Activated CD4-positive, alpha-beta T cell treated with anti-CD3 and anti-CD28 coated beads for 48 hours (primary cell): ENCODE measurements around the gene PCDH15.

Source experiments
- DNase-seq: peaks from one replicate; pipeline ENCODE4 v3.0.0-alpha.2; 2020

The PCDH15 gene

GRCh38 chr10:54108961-54109360, 692.1 kb downstream of the PCDH15 start:
- DNase-seq = no peak

DNA sequence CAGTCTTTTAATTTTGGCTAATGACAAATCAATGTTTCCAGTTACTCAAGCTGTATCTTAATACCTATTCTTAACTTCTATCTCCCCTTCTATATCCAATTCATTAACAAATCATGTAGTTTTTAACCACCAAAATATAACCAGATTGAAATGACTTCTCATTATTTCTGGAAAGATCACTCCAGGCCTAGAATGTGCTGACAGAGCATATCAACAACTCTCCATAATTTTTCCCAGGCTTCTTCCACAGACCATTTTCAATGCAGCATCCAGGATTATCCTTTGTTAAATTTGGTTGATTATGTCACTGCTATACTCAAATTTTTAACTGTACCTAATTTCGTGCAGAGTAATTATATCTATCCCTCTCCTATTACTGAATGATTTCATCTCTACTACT, 704.1 kb downstream of the PCDH15 start:
- no peak for DNase-seq

GRCh38 chr10:54094321-54094720, 706.7 kb downstream of the PCDH15 start:
- no peak for DNase-seq

DNA sequence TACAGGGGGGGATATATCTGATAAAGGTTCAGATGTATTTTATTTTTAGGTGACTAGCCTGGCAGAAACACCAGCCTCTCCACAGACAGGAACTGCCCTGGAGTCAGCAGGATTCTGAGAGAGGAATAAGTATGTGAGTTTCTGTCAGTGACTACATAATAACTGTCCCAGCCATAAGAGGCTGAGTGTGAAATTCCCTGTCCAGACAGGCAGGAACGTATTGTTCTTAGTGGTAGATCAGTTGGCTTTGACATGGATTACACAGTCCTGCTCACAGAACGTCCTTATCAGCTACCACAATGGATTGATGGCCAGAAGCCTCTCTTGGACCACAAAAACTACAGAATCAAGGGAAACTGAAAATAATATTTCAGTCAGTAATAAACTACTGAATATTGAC, 709.8 kb downstream of the PCDH15 start:
- DNase-seq = no peak

DNA sequence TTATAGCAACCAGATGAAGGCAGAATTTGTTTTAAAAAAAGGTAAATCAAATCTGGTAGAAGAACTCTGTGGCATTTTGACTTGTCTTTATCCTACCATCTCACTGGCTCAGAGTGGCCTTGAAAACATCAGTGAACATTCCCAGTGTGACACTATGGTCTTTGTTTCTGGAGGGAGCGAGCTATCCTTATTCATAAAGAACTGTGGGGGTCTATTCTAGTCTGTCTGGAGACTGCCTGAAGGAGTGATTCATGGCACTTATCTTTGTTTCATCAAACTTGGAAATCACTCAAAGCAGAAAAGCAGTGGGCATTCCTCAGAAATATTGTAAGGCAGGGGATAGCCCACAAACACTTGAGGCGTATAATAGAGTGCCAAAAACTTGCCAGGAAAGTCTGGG, 719.1 kb downstream of the PCDH15 start:
- no peak for DNase-seq

- no peak for DNase-seq
Measured at GRCh38 chr10:54067361-54067760, 733.7 kb downstream of the PCDH15 start.

DNA sequence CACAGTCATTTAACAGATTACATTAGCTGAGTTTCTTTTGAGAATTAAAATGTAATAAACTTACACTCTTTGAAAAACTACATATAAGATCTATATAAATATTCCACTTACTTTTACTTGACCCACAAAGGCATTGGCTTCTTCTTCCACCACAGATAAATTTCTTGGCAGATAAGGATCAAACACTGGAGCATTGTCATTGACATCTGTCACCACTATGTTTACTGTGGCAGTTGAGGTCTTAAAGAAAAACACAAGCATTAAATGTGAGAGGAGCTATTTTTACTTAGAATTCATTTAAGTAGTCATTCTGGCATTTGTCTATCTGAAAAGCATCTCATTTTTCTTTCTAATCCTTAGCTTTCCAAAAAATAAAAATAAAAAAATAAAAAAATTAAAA, 734.4 kb downstream of the PCDH15 start:
- DNase-seq = no peak

DNA sequence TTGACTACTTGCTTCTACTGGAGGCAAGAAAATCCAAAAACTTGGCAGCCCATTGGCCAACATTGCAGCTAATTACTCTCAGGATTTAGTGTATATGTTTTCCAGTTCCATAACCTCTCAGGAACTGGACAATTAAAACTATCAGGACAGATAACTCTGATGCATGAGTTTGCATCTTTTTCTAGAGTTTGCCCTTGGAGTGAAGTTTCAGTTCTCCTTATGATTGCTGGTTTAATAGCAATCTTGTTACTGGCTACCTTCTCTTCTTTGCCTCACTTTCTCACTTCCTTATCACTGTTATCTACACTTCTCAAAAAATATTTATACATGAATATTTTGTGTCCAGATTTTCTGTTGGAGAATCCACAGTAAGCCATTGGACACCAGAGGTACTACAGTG, 735.9 kb downstream of the PCDH15 start:
- DNase-seq = no peak

DNA sequence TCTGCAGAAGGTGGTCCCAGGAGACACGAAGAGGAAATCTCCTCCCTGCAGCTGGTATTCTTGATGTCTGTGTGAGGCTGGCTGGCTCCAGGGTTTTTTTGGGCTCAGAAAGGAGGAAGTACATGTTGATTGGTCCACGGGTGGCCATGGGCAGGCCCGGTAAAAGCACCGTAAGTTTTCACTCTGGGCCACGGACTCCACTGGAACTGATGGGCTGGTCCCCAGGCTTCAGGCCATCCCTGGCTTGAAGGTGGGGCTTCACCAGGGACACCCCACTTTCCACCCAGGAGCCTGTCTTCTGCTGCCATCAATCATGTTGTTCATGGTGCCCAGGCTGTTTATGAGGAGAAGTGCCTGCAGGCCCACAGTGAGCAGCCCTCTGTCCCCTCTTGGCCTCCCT, 736.8 kb downstream of the PCDH15 start:
- DNase-seq = no peak

- no peak for DNase-seq
Measured at GRCh38 chr10:54063514-54063913, 737.5 kb downstream of the PCDH15 start.

DNA sequence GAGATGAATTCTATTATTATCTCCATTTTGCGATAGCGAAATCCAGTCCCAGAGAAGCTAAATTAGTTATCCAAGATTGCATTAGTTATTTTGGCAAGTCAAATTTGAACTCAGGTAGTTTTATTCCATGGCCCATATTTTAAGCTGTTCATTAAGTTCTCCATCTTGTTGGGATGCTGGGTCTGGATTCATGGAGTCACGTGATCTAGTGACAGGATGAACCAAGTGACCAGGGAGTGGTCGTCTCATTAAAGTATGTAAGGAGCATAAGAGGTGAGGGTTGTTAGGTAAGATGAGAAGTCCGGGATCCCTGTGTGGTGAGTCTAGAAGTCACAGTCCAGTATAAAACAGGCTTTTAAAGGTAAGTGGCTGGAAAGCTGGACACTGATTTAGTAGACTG, 740.5 kb downstream of the PCDH15 start:
- no peak for DNase-seq

DNA sequence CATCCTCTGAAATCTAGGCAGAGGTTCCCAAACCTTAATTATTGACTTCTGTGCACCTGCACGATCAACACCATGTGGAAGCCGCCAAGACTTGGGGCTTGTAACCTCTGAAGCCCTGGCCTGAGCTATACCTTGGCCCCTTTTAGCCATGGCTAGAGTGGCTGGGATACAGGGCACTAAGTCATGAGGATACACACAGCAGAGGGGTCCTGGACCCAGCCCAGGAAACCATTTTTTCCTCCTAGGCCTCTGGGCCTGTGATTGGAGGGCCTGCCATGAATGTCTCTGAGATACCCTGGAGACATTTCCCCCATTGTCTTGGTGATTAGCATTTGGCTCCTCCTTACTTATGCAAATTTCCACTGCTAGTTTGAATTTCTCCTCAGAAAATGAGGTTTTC, 743.7 kb downstream of the PCDH15 start:
- no peak for DNase-seq

DNA sequence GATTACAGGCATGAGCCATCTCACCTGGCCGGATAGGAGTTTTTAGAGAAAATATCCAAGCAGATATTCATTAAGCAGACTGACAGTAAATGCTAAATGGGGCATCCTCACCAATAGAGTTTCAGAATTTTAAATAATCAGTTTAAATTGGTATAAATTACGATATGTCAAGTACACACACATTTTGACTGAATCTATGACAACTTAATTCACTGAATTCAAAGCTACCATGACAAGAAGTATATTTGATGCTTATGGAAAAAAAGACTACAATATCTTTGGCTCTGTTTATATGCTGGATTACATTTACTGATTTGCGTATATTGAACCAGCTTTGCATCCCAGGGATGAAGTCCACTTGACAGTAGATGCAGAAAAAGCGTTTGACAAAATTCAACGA, 774.7 kb downstream of the PCDH15 start:
- DNase-seq = no peak

- no peak for DNase-seq
Measured at GRCh38 chr10:54011117-54011516, 789.9 kb downstream of the PCDH15 start.

DNA sequence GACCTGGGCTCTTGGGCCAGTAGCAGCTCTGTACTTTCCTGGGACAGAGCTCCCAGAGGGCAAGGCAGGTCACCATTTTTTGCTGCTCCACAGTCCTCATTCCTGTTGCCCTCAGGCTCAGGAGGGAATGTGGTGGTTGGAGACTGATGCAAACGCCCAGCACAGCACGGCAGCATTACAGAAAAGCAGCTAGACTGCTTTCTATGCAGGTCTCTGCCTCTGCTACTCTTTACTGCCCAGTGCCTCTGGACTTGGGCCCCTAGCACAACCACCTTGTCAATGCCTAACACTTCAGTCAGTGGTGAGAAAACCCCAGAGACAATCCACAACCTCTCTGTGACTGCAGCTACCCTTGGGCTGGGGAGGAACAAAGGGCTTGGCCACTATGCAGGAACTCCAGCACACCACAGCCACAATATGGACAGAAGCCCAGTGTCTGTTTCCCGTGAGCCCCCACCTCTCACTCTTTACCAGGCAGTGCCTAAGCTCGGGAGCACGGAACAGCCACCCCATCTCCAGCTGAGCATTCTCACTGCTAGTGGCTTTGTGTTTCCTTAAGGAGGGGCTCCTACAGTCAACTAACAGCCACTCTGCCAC, 790.6 kb downstream of the PCDH15 start:
- DNase-seq = no peak

- no peak for DNase-seq
Measured at GRCh38 chr10:54009672-54010071, 791.4 kb downstream of the PCDH15 start.

GRCh38 chr10:54002077-54002476, 799.0 kb downstream of the PCDH15 start:
- no peak for DNase-seq

DNA sequence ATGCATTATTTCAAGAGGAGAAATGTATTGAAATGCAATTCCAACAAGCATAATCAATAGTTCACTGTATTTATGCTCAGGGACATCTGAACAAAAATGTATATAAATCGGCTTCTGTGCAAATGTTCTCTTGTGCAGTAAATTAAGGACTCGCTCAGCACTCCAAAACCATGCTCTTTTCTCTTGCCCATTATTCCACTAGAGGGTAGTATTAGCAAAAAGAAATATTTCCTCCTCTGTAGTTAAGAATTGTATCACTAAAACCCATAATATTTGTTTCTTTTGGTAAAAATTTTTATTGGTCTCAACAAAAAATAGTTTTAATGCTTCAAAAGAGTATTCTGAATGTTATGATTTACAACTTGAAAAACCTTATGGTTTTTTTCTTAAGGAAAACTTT, 803.1 kb downstream of the PCDH15 start:
- no peak for DNase-seq

DNA sequence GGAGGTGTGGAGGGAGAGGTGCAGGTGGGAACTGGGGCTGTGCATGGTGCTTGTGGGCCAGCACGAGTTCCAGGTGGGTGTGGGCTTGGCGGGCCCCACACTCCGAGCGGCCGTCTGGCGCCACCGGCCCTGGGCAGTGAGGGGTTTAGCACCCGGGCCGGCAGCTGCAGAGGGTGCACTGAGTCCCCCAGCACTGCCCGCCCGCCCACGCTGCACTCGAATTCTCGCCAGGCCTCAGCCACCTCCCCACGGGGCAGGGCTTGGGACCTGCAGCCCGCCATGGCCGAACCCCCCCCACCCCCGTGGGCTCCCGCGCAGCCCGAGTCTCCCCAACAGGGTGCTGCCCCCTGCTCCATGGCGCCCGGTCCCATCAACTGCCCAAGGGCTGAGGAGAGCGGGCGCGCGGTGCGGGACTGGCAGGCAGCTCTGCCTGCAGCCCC, 810.2 kb downstream of the PCDH15 start:
- no peak for DNase-seq

- no peak for DNase-seq
Measured at GRCh38 chr10:53983431-53983830, 817.6 kb downstream of the PCDH15 start.

DNA sequence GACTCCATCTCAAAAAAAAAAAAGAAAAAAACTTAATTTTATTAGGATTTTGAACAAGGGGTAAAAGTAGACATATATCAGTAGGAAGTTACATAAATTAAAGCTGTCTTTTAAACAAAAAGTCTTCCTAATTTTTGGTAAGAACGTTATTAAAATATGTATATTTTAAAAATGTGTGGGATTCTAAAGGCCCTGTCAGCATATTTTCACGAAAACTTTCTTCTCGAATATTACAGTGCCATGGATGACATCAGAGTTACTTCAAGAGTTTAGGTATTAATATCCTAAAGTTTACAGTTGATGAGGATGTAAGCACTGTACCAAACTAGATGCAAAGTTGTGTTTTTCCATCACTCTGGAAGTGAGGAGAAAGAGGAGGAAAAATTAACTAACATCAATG, 820.8 kb downstream of the PCDH15 start:
- DNase-seq = no peak

DNA sequence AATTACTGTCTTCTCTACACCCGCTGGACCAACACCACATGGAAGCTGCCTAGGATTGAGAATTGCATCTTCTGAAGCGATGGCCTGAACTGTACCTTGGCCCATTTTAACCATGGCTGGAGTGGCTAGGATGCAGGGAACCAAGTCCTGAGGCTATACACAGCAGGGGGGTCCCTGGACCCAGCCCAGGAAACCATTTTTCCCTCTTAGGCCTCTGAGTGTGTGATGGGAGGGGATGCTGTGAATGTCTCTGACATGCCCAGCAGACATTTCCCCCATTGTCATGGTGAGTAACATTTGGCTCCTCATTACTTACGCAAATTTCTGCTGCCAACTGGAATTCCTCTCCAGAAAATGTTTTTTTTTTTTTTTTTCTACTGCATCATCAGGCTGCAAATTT, 822.7 kb downstream of the PCDH15 start:
- no peak for DNase-seq

DNA sequence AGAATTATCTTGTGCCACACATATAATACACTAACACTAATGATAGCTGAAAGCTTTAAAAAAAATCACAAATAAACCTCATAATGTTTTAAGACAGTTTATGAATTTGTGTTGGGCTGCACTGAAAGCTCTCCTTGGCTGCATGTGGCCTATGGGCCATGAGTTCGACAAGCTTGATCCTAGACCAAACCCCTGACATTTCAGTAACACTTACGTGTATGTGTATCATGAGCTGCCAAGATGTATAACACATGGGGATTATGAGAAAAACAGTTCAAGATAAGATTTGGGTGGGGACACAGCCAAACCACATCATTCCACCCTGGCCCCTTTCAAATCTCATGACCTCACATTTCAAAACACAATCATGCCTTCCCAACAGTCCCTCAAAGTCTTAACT, 823.8 kb downstream of the PCDH15 start:
- DNase-seq = no peak

GRCh38 chr10:53957401-53957800, 843.6 kb downstream of the PCDH15 start:
- no peak for DNase-seq

DNA sequence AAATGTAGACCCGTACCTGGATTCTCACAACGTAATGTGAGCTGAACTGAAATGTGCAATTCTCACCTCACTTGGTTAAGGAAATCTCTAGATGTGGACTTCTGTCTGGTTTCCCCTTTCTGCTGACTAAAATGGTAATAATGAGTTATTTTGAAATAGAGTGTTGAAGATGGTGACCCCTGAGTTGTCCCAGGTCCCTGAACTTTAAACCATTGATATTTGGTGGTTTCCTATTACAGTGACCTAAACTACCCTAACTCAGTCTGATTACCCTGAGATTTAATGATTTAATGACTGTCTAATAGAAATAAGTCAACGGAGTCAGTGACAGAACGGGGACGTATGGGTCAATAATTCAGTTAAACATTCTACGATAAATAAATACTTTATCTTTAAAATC, 845.9 kb downstream of the PCDH15 start:
- DNase-seq = no peak
